Cortex of kidney (tissue), 1 donor: Measurements from ENCODE around the gene TM2D3.

ENCODE experiments used
- DNase-seq: peaks from one replicate; lab custom pipeline; 2025; lab: John Stamatoyannopoulos, UW

Gene TM2D3, protein sequence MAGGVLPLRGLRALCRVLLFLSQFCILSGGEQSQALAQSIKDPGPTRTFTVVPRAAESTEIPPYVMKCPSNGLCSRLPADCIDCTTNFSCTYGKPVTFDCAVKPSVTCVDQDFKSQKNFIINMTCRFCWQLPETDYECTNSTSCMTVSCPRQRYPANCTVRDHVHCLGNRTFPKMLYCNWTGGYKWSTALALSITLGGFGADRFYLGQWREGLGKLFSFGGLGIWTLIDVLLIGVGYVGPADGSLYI

DNA sequence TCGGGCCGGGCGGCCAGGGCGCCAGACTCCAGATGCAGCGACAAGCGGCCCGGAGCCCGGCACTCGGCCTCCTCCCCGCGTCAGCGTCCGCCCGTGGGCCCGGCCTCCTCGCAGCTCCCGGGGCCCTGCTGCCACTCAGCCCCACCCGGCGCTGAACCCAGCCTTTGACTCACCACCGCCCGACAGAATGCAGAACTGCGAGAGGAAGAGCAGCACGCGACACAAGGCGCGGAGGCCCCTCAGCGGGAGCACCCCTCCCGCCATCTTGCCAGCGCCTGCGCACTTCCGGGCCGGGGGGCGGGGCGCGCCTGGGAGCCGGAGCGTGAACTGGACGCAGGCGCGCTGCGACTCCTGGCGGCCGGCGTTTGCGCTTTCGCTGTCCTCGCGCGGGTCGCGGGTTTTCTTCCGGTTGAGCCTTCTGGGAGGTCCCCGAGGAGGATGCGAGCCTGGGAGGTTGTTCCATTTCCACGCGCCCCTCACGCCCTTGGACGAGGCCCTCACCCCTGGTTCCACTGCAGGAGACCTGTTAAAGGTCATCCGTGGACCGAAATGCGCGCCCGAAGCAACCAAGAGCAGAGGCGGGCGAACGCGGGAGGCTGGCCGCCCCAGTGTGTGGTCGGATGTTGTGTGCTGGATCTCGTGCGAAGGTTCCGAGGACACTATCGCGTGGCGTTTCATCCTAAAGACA lies at the start of gene TM2D3:
Gene TM2D3, minus strand, starts transcription at position 284 of the 688 bp plus-strand sequence. Its CDS starts 20 bp downstream, at position 264.
- peak; percentile 26 for DNase-seq

DNA sequence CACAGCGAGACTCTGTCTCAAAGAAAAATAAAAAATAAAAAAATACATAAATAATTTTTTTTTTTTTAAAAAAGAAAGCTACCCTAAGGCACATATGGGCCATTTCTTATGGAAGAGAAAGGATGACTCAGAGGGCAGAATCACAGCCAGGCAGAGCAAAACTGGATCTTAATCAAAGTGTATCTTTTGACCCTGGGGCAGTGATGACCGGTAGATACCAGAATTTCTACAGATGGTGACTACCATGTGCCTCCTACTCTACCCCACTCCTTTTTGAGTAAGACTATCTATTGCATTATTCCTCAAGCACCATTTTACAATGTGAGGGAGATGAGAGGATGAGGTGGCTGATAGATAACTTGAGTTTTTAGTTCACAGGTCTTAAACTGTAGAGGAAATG lies 46.1 kb upstream of the TM2D3 start:
- no peak for DNase-seq

DNA sequence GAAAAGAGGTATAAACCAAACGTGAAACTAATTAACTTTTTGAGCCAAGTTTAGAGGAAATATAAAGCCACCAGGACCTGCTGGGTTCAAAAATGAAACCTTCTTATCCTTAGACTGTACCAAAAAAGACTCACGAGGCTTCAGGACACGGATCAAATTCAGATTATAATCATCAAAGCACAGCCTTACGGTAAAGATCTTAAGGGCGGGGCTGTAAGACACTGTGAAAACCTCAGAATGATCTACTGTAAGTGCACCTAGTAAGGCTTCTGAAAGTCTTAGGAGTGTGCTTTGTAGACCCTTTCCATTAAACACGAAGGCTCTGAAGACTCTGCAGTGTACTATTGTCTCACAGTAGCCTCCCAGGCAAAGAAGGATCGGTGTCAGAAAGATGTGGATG lies 45.3 kb upstream of the TM2D3 start:
- no peak for DNase-seq

DNA sequence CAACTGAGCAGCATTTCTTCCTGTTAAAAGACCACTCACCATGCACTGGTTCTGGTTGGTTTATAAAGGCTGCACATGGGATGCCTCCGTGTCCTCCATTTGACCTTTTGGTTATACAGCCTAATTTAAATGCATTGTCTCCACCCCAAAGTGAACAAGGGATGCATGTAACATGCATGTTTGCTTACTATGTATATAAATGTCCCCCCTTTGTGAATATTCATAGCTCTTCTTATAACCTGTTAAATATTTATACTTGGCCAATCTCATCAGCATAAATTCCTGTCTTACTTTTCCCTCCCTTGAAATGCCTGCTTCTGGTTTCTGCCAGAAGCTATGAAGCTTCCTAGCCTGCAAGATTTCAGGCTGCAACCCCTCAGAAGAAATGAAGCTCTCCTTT lies 44.6 kb upstream of the TM2D3 start:
- no peak for DNase-seq

DNA sequence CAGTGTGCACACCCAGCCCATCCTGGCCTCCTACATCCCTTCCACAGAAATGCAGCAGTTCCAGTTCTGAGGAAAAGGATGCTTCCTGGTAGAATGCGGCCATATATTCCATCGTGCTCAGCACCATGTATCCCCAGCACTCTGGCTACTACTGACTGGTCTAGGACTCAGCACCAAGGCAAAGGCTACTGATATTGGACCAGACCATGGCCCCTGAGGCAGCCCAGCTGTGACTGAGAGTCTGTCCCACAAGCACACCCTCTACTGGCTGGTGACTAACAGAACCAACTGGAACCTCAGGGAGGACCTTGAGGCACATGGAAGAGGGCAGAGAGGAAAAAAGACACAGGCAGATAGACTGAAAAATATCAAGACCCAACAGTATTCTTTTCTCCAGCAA lies 42.1 kb upstream of the TM2D3 start:
- no peak for DNase-seq

DNA sequence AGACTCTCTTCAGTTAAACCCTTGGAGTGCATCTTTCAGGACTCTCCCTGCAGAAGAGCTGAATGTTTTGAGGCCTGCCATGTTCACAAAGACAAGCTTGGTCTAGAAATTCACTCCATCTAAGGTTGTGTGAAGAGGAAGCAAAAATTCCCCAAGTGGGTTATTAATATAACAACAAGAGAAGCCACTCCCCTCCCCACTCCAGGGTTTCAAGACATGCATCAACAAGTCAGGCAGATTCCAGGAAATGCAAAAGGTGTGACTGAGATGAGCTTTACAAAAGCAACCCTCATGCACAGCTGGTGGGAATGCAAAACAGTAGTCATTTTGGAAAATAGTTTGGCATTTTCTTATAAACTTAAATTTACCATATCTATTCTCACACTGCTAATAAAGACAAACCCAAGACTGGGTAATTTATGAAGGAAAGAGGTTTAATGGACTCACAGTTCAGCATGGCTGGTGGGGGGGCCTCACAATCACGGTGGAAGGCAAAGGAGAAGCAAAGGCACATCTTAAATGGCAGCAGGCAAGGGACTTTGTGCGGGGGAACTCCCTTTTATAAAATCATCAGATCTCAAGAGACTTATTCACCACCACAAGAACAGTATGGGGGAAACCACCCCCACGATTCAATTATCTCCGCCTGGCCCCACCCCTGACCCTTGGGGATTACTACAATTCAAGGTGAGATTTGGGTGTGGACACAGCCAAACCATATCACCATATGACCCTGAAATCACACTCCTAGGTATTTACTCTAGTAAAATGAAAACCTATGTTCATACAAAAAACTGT lies 40.8 kb upstream of the TM2D3 start:
- DNase-seq: no peak

DNA sequence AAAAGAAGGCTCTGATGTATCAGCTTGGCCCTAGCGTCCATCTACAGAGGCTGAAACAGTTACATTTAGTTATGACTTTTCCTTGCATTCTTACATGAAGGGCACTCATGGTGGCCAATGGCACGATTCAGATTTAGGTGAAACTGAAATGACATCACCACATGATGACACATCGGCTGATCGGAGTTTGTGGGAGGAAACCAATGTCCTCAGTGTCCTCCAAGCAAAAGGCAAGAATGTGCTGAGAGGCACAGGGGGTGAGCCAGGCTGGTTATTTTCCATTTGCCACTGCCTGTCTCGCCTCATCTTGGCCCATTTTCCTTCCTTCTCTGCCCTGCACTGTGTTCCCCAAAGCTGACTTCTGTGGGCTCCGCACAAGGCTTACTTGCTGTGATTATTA lies 37.7 kb upstream of the TM2D3 start:
- DNase-seq: no peak

DNA sequence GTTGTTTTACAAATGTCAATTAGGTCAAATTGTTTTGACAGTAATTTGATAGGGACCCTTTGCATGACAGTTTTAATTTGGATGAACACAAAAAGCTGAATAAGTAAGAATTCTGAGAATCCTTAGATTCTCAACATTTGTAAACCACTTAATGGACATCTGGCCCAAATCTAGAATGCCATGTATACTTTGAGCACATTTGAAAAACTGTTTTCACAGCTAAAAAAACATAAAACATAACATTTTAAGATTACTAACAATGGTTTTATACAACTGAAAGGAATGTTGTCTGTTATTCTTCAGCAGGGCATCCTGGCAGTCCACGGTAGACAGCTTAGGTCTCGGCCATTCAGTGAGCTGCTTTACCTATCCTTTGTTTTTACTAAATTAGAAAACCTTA lies 34.5 kb upstream of the TM2D3 start:
- DNase-seq: no peak

DNA sequence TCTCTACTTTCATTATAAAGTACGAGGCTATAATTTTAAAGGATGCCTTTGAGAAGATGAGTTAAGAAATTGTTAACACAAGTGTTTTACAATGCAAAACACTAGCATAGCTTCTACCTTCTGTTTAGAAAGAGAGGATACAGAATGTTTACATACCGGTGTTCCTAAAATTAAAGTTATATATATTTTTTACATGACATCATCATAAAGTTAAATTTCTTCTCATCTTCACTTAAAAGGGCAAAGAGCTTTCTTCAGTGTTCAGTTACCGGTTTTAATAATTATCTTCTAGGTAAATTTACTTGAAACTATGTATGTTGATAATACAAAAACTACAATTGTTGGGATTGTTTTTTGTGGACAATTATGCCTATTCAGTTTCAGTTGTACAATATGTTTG lies 32.7 kb upstream of the TM2D3 start:
- no peak for DNase-seq

DNA sequence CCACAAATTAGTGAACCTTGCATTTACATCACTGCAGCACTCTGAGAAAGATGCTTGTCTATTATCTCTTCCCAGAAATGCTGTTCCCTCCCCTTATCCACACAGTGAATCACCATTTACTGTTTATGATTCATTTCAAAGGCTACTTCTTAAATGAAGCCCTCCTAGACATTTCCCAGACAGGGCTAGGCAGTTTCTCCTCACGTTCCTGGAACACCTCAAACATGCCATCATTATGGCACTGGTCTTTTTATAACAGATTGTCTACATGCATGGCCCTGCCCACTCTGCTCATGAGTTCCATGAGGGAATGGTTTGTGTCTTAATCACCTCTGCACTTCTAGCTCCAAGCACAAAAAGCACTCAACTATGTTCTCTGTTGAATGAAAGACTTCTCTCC lies 32.2 kb upstream of the TM2D3 start:
- no peak for DNase-seq

DNA sequence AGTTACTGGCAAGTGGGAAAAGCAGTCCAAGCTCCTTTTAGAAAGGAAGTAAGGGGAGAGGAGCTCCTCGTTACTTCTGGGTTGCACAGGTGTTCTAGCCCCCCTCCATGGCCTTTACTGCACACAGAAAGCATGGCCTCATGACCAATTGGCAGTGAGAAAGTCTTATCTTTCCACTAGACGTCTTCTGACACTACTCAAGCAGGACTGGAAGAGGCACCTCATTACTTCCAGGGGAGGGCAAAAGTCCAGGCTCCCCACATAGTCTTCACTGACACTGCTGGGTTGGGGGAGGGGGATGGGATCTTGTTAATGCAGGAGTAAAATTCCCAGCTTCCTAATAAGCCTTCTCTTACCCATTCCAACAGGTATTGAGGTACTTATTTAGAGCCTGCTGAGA lies 27.6 kb upstream of the TM2D3 start:
- no peak for DNase-seq

DNA sequence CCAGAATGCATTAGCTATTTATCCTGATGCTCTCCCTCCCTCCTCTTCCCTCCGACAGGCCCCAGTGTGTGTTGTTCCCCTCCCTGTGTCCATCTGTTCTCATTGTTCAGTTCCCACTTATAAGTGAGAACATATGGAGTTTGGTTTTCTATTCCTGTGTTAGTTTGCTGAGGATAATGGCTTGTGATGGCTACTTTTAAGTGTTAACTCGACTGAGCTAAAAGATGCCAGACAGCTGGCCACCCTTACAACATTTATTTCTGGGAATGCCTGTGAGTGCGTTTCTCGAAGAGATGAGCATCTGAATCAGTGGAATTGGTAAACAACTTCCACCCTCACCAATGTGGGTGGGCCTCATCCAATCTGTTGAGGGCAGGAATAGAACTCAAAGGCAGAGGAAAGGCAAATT lies 24.7 kb upstream of the TM2D3 start:
- DNase-seq: no peak

DNA sequence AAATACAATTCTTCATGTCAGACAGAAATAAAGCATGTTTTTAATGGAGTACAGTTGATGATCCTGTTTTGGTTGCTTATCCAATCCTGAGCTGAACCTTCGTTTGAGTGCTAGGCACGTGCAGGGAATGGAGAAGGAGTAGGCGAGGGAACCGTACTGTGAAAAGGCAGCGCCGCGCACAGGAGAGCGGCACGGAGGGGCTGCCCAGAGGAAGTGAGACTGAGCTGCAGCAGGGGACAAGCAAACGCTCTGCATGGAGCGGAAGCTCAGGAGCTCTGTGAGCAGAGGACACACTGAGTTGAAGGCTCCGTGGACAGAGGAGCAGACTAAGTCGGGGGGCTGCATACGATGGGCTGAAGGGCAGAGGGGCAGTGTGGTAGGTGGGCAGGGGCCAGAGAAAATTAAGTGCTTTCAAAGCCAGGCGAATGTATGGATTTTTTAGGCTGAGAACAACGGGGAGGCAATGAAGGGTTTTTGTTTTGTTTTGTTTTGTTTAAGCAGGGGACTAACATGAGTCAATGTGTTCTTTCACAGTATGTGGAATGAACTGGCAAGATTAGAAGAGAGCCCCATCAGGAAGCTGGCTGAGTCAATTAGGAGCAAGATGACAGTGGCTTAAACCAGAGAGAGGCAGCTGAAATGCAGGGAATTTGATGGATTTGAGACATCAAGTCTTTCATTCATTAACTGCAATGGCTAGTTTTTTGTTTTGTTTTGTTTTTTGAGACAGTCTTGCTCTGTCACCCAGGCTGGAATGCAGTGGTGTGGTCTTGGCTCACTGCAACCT lies 23.8 kb upstream of the TM2D3 start:
- no peak for DNase-seq

DNA sequence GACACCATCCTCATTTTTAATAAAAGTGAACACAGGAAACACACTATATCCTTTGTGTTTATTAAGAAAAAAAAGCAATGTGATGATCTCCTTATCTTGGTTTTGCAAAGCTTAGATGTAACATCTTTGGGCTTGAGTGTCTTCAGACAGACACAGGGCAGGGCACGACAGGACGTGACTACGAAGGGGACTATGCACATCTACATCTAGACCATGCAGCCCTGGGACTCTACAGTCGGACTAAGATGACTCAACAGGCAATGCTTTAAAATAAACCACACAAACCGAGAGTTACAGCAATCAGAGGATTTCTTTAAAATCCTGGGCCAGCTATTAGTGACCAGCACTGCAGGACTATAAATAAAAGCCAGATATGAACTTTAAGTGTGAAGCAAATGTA lies 22.8 kb upstream of the TM2D3 start:
- DNase-seq: no peak

DNA sequence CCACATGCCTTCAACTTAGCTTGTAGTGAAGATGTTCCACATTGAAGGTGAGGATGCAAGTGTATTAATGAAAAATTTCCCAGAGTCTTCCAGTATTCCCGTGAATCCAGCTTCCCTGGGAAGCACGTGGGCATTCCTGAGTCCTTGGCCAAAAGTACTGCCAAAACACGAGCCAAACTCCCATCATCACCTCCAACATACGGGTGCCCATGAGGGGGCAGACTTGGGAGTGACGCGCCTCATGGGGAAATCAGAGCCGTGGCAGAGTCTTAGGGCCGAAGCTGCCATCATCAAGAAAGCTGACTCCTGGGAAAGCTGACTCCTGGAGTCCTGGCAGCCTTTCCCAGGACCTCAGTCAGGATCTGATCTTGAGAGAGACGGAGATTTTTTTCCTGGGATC lies 20.1 kb upstream of the TM2D3 start:
- DNase-seq: no peak

DNA sequence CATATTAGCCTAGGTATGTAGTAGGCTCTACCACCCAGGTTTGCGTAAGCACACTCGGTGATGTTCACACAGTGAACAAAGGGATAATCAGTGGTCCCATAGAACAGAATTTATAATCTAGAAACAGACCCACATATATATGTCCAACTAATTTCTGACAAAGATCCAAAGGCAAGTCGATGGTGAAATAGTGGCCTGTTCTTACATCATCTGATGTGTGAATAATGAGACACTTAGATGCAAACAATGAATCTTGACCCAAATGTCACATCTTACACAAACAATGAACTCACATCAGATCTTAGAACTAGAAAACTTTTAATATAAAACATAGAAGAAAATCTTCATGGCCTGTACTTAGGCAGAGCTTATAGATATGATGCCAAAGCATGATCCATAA lies 17.6 kb upstream of the TM2D3 start:
- DNase-seq: no peak

DNA sequence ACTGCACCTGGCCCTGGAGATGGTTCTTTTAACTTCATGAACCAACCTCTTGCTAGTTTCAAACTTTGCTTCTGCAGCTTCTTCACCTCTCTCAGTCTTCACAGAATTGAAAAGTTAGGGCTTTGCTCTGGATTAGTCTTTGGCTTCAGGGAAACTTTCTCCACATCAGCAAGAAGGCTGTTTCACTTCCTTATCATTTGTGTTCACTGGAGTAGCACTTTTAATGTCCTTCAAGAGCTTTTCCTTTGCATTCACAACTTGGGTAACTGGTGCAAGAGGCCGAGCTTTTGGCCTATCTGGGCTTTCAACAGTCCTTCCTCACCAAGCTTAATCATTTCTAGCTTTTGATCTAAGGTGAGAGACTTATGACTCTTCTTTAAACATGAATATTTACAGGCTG lies 15.7 kb upstream of the TM2D3 start:
- no peak for DNase-seq

DNA sequence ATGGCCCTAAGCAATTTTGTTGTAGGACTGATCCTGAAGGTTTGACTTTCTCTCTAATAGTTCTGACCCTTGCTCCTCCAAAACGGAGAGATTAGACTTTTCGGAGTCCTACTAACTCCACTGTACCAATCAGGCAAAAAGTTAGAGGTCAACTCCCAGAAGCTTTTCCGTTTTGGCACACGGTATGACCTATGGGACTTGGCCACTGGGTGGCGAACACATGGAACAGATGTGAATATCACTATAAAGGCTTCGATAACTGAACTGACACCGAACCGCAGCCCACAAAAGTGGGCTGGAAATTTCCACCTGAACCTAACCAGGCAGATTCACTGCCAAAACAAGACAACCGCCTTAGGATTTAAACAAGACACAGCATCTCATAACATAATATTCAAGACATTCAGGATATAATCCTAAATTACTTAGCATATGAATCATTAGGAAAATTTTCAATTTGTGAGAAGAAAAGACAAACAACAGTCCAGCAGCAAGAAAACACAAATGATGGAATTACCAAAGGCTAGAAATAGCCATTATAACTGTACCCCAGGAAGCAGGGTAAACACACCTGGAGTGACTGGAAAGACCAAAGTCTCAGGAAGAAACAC lies 12.2 kb upstream of the TM2D3 start:
- DNase-seq: no peak

DNA sequence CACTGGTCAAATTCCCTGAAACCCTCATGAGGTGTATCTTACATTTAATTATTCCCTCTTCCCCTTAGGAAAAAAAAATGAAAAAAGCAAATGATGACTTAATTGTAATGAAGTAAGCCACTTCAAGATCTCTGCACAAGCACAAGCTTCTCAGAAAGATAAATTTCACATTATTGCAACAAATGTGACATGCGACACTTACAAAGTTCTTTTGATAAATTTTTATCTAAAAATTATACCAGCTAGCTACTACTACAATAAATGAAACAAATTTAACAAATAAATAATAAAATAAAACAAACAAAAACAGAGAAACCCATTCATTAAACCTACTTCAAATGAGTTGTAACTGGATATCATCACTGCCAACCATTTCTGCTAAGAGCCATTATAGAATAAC lies 10.0 kb upstream of the TM2D3 start:
- DNase-seq: no peak

DNA sequence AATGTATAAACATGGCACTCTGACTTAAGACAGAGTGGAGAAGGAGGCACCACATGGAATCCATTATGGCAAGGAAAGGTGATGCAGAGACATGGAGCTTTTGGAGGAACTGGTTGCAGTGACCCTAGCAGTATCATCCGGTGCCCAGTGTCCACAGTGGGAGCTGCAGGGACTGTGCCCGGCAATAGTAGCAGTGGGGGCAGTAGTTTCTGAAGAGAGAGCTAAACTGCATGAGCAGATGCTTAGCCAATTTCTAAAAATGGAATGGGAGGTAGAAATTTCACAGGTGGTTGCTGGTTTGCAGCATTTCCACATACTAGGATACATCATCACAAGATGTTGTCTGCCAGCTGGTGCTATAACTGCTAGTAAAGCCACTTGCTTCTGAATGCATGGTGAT lies 7.8 kb upstream of the TM2D3 start:
- DNase-seq: no peak

DNA sequence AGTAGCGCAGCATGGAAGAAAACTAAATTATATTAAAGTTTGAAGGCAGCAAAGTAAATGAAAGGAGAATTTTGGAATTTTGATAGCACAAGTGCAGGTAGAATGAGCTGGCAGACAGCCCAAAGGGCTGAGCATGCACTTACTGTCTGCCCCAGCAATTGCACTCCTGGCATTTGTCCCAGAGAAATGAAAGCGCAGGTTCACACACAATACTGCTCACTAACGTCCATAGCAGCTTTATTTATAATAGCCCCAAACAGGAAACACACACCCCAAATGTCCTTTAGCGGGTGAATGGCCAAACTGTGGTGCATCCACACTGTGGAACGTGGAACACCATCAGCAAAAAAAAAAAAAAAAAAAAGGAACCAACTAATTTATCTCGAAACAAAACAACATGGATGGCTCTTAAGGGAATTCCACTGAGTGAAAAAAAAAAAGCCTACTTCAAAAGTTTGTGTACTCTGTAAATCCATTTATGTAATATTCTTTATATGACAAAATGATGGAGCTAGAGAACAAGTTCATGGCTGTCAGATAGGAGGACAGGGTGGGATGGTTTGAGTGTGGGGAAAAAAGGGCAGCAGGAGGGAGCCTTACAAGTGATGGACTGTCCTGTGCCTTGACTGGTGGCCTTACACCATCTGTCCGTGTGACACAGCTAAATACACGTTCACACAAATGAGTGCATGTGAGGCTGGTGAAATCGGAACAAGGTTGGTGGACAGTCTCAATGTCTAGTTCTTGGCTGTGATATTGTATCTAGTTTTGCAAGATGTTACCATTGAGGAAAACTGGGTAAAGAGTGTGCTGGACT lies 6.0 kb upstream of the TM2D3 start:
- no peak for DNase-seq
